DOHH2 (cell line): ENCODE data around the gene KDM3A.

Source experiments
- CTCF ChIP-seq: fragments of 200-600 bp; sonication (generic); IDR thresholded peaks from one replicate; pipeline ENCODE4 v1.5.1; 2014; ENCODE audit warnings: antibody characterized with exemption, mild to moderate bottlenecking, low read depth, low read length; ENCODE audit not compliant: poor library complexity, severe bottlenecking
- EZH2phosphoT487 ChIP-seq: fragments of 200-600 bp; sonication (generic); IDR thresholded peaks from 2 replicates; pipeline ENCODE4 v1.6.1; 2017; ENCODE audit warnings: borderline replicate concordance, mild to moderate bottlenecking, antibody characterized with exemption, low read length, moderate library complexity, mixed read lengths

DNA sequence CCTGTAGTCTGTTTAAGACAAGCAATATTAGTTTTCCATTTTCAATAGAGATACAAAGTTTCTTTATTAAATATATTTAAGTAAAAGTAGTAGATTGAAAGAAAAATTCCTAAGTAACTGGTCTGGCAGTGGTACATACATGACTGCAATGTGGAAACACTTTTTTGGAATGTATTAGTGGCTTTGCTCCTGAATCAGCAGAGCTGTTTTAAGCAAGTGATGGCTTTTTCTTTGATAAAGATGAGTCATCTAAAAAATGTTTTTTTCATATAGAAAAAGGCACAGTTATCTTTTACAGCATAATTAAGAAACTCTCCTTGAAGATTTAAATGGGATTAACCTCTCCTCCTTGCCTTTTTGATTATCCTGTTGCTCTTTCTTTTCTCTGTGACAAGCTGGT, 34.9 kb downstream of the KDM3A start:
- TF ChIP-seq CTCF (no peak), EZH2phosphoT487 (no peak)
